ENCODE measurements around the gene PRSS53.

DNA sequence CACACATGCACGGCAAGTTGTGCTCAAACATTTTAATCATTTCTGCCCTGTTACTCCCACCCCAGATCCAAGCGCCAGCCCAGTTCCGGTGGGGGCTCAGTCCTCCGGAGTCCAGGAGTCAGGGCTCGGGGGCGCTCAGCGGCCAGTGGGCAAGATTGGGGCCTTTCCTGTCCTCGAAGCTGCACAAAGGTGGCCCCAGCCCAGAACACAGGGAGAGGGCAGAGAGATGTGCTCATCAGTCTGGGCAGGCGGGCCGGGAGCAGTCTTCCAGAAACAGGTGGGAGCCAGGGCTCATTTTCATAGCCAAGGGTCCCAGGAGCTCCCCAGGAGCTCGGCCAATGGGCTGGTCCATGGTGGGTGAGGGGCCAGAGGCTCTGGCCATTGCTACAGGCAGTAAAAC is 42.7 kb upstream of the PRSS53 start:
- TF ChIP-seq, protein P1, sequence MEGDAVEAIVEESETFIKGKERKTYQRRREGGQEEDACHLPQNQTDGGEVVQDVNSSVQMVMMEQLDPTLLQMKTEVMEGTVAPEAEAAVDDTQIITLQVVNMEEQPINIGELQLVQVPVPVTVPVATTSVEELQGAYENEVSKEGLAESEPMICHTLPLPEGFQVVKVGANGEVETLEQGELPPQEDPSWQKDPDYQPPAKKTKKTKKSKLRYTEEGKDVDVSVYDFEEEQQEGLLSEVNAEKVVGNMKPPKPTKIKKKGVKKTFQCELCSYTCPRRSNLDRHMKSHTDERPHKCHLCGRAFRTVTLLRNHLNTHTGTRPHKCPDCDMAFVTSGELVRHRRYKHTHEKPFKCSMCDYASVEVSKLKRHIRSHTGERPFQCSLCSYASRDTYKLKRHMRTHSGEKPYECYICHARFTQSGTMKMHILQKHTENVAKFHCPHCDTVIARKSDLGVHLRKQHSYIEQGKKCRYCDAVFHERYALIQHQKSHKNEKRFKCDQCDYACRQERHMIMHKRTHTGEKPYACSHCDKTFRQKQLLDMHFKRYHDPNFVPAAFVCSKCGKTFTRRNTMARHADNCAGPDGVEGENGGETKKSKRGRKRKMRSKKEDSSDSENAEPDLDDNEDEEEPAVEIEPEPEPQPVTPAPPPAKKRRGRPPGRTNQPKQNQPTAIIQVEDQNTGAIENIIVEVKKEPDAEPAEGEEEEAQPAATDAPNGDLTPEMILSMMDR (conservative IDR thresholded peaks at IDR 0.05; ENCODE audit: low read length) = no peak
- TF ChIP-seq EZH2phosphoT487 (IDR thresholded peaks at IDR 0.05; ENCODE audit: borderline replicate concordance) = no peak

Data from Loucy (cell line).